ENCODE measurements around the gene RTEL1. TPM values are rescaled to one million over a fixed set of nuclear protein-coding genes. Genes with fewer than 3 reads are reported as not detected.

Gene RTEL1
- total RNA-seq, 2 experiments from 2014 or later = 37.4 to 39.1 TPM

DNA sequence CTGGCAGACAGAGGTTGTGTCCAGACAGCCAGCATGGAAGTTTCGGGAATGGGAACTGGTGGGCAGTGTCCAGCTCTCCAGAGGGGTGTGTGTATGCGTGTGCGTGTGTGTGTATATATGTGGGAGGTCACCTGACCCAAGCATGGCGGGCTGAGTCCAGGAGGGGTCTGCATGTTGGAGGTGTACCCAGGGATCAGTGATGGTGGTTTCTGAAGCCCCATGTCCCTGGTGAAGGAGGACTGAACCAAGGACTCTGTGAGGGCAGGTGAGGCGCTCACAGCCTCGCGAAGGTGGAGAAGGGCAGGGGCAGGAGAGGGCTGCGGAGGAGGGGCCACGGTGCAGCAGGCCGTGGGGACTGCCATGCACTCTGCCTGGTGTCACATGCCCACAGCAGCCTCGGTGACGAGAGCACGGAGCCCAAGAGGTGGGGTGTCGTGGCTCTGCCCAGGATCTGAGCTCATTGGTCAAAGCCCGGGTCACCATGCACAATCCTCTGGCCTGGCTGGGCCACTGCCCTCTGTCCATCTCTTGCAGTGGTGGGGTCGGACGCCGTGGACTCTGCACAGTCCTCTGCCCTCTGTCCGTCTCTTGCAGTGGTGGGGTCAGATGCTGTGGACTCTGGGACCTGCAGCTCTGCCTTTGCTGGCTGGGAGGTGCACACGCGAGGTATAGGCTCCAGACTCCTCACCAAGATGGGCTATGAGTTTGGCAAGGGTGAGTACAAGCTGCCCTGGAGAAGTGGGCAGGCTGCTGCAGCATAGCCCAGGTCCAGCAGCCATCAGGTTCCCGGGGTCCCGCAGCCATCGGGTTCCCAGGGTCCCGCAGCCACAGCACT, 76.2 kb downstream of the RTEL1 start:
- ATAC-seq (no peak), DNase-seq (no peak)
- Mint-ChIP-seq H3K4me1 (ENCODE audit: low read depth) (peaks cover 24% of the 10 kb centered on the region), H3K9me3 (no peaks in the 10 kb centered on the region), H3K36me3 (ENCODE audit: low read depth) (peaks cover 11% of the 10 kb centered on the region), H3K27ac (no peak overlapping the region), H3K27me3 (no peaks in the 10 kb centered on the region), H3K4me3 (no peak overlapping the region)
- intact Hi-C loops (cut with micrococcal nuclease) = no loop called here
- TF ChIP-seq, protein P1, sequence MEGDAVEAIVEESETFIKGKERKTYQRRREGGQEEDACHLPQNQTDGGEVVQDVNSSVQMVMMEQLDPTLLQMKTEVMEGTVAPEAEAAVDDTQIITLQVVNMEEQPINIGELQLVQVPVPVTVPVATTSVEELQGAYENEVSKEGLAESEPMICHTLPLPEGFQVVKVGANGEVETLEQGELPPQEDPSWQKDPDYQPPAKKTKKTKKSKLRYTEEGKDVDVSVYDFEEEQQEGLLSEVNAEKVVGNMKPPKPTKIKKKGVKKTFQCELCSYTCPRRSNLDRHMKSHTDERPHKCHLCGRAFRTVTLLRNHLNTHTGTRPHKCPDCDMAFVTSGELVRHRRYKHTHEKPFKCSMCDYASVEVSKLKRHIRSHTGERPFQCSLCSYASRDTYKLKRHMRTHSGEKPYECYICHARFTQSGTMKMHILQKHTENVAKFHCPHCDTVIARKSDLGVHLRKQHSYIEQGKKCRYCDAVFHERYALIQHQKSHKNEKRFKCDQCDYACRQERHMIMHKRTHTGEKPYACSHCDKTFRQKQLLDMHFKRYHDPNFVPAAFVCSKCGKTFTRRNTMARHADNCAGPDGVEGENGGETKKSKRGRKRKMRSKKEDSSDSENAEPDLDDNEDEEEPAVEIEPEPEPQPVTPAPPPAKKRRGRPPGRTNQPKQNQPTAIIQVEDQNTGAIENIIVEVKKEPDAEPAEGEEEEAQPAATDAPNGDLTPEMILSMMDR (IDR thresholded peaks at IDR 0.05) = no peak
- ChIA-PET POLR2A (interaction anchor here (0.8 to 1.1 kb wide), 2 partner anchors 26 to 35 kb away, joined by 3 to 4 read pairs; partner anchors contain the start of genes ARFRP1 and ZGPAT), CTCF (no interaction called here)

DNA sequence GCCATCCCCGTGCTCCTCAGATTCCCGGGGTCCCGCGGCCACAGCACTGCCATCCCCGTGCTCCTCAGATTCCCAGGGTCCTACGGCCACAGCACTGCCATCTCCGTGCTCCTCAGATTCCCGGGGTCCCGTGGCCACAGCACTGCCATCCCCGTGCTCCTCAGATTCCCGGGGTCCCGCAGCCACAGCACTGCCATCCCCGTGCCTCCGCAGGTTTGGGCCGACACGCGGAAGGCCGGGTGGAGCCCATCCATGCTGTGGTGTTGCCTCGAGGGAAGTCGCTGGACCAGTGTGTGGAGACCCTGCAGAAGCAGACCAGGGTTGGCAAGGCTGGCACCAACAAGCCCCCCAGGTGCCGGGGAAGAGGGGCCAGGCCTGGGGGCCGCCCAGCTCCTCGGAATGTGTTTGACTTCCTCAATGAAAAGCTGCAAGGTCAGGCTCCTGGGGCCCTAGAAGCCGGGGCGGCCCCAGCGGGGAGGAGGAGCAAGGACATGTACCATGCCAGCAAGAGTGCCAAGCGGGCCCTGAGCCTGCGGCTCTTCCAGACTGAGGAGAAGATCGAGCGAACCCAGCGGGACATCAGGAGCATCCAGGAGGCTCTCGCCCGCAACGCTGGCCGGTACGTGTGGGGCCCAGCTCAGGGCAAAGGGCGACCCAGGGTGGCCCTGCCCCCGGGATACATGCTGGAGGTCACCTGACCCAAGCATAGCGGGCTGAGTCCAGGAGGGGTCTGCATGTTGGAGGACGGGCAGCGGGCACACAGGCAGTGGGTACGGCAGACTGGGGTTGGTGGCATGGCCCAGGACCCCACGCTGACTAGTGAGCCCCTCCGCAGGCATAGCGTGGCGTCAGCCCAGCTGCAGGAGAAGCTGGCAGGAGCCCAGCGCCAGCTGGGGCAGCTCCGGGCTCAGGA, 77.1 kb downstream of the RTEL1 start:
- no peak overlapping the region for H3K4me3 Mint-ChIP-seq

DNA sequence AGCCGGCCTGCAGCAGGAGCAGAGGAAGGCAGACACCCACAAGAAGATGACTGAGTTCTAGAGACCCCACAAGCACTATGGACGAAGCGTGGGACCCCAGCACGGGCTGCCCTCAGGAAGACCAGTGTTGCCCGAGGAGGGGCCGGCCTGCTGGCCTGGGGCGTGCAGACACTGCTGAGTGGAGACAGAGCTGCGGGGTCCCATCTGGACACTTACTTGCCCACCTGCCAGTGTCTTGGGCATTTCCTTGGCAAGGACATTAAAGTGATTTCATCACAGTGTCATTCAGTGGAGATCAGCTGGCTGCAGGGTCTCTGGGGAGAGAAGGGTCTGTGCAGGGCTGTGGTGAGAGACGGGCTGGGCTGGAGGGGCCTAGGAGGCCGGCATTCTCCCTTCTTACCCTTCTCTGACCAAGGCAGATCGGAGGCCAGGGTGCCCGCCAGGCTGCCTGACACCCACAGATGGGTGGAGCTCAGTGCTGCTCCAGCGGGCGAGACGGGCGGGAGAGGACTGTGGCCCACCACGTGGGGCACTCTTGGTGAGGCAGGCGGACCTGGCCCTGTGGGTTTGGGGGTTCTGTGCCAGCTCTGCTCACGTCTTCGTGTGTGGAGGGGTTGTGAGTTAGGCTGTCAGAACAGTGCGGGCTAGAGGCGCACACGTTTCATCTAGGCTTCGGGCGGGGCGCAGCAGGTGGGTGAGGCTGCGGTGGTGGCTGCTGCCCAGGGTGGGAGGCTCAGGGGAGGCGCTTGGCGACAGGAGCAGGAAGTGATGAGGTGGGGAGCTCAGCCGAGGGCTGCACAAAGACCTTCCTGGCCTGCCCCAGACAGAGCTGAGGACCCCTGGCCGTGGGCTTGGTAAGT, 78.0 kb downstream of the RTEL1 start, which contains the start of gene LIME1:
TSS of gene LIME1 (plus strand) at position 806 of the 860 bp plus-strand sequence. CDS start 886 bp downstream, outside the sequence.
- H3K4me1 Mint-ChIP-seq (ENCODE audit: low read depth) = peaks cover 26% of the 10 kb centered on the region
- H3K4me3 Mint-ChIP-seq = peak within 1 kb of the TSS; percentile 72
- ChIA-PET CTCF (interaction anchor here (0.7 to 2.4 kb wide), 9 partner anchors 15 to 245 kb away, joined by 3 to 17 read pairs (median 5); partner anchors contain the start of genes ARFRP1, PRPF6, PTK6 and ZGPAT), POLR2A (interaction anchor here (0.6 to 2.0 kb wide), 10 partner anchors 9 to 215 kb away, joined by 3 to 12 read pairs (median 4); partner anchors contain the start of genes ARFRP1, PPDPF, PTK6 and ZGPAT)
- H3K27ac Mint-ChIP-seq = peak within 1 kb of the TSS; percentile 79
- TF ChIP-seq, protein P1 (IDR thresholded peaks at IDR 0.05) = no peak
- ATAC-seq = peak; percentile 56
- H3K9me3 Mint-ChIP-seq = no peaks in the 10 kb centered on the region
- no peaks in the 10 kb centered on the region for H3K27me3 Mint-ChIP-seq
- intact Hi-C loops (cut with micrococcal nuclease) = no loop called here
- DNase-seq = peak; percentile 85
- peaks cover 11% of the 10 kb centered on the region for H3K36me3 Mint-ChIP-seq (ENCODE audit: low read depth)

More for the DNA sequence above, 77.1 kb downstream of the RTEL1 start:
- Mint-ChIP-seq H3K9me3 (no peaks in the 10 kb centered on the region), H3K36me3 (ENCODE audit: low read depth) (peaks cover 11% of the 10 kb centered on the region), H3K27ac (no peak overlapping the region), H3K4me1 (ENCODE audit: low read depth) (peaks cover 24% of the 10 kb centered on the region), H3K27me3 (no peaks in the 10 kb centered on the region)
- DNase-seq = no peak
- ChIA-PET CTCF (interaction anchor here (1.2 to 2.2 kb wide), 4 partner anchors 20 to 197 kb away, joined by 3 to 17 read pairs (median 5); partner anchors contain the start of genes ARFRP1, PTK6 and ZGPAT), POLR2A (interaction anchor here (0.7 to 2.0 kb wide), 5 partner anchors 27 to 198 kb away, joined by 3 to 12 read pairs (median 3); partner anchors contain the start of genes ARFRP1, PTK6 and ZGPAT)
- TF ChIP-seq, protein P1 (IDR thresholded peaks at IDR 0.05) = no peak
- intact Hi-C loops (cut with micrococcal nuclease) = no loop called here
- ATAC-seq = no peak

DNA sequence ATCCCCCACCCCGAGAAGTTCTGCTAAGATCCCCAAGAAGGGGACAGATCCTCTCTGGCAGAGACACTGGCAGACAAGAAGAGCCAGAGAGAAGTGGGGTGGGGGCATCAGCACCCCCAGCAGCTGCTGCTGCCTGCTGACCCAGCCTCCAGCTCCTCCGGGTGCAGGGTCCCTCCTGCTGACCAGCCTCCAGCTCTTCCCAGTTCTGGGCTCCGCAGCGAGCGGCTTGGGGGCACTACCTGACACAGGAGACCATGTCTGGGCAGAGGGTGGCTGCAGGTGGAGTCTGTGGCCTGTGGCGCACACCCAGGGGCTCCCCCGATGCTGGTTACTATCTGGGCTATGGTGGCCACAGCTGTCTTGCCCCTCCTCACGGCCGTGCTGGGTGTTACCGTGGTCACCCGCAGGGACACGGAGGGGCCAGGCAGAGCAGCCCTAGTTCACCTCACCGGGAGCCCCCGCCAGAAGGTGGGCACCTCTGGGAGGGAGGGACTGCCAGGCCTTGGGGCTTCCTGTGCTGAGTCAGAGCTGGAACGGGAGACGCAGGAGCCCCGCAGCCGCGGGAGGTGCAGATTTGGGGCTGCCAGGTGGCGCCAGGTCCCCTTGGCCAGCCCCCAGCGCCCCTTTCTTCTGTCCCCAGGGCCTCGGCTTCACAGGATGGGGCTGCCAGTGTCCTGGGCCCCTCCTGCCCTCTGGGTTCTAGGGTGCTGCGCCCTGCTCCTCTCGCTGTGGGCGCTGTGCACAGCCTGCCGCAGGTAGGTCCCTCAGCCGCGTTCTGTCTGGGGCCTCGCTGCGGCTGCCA, 79.0 kb downstream of the RTEL1 start:
- Mint-ChIP-seq H3K27me3 (no peaks in the 10 kb centered on the region), H3K36me3 (ENCODE audit: low read depth) (peaks cover 11% of the 10 kb centered on the region), H3K27ac (peak overlapping the region; percentile 79), H3K4me1 (ENCODE audit: low read depth) (peaks cover 26% of the 10 kb centered on the region), H3K4me3 (peak overlapping the region; percentile 72), H3K9me3 (no peaks in the 10 kb centered on the region)
- ATAC-seq = peak; percentile 24
- DNase-seq = peak; percentile 75
- intact Hi-C loops (cut with micrococcal nuclease) = no loop called here
- CTCF ChIA-PET = interaction anchor here (0.8 to 2.4 kb wide), 9 partner anchors 14 to 244 kb away, joined by 3 to 17 read pairs (median 5); partner anchors contain the start of genes ARFRP1, PRPF6, PTK6 and ZGPAT
- POLR2A ChIA-PET = interaction anchor here (0.6 to 2.0 kb wide), 10 partner anchors 10 to 216 kb away, joined by 3 to 12 read pairs (median 4); partner anchors contain the start of genes ARFRP1, PPDPF and ZGPAT
- TF ChIP-seq, protein P1 (IDR thresholded peaks at IDR 0.05) = no peak
